Ishikawa (cell line): Measurements from ENCODE around the gene PPP1R9B.

Source experiments
- CEBPB ChIP-seq: IDR thresholded peaks from 2 replicates; pipeline ENCODE4 v1.6.1; 2012
- CREB1 ChIP-seq: IDR thresholded peaks from 2 replicates; pipeline ENCODE4 v1.6.1; 2012; ENCODE audit warnings: low read depth
- EGR1 ChIP-seq: IDR thresholded peaks from 2 replicates; pipeline ENCODE4 v1.6.1; 2012
- EP300 ChIP-seq: IDR thresholded peaks from 2 replicates; pipeline ENCODE4 v1.6.1; 2012; ENCODE audit warnings: borderline replicate concordance
- FOXM1 ChIP-seq: IDR thresholded peaks from 2 replicates; pipeline ENCODE4 v1.6.1; 2012; ENCODE audit warnings: low read depth, borderline replicate concordance
- NFIC ChIP-seq: IDR thresholded peaks from 2 replicates; pipeline ENCODE4 v1.6.1; 2012
- RAD21 ChIP-seq: IDR thresholded peaks from 2 replicates; pipeline ENCODE4 v1.6.1; 2012; ENCODE audit warnings: low read depth
- REST ChIP-seq: IDR thresholded peaks from 2 replicates; pipeline ENCODE4 v1.6.1; 2012; ENCODE audit warnings: low read depth, mild to moderate bottlenecking
- TAF1 ChIP-seq: IDR thresholded peaks from 2 replicates; pipeline ENCODE4 v1.6.1; 2012; ENCODE audit warnings: low read depth, mild to moderate bottlenecking
- TCF12 ChIP-seq: IDR thresholded peaks from 2 replicates; pipeline ENCODE4 v1.6.1; 2012; ENCODE audit warnings: low read depth
- TEAD4 ChIP-seq: IDR thresholded peaks from 2 replicates; pipeline ENCODE4 v1.6.1; 2012
- USF1 ChIP-seq: IDR thresholded peaks from 2 replicates; pipeline ENCODE4 v1.6.1; 2012
- YY1 ChIP-seq: IDR thresholded peaks from 2 replicates; pipeline ENCODE4 v1.6.1; 2012; ENCODE audit warnings: low read depth
- ZBTB7A ChIP-seq: IDR thresholded peaks from 2 replicates; pipeline ENCODE4 v1.6.1; 2012; ENCODE audit warnings: low read depth
- TF ChIP-seq, protein P1 (sequence below): IDR thresholded peaks from 2 replicates; pipeline ENCODE4 v1.6.1; 2012

Gene PPP1R9B

GRCh38 chr17:50146230-50146926 is 4.1 kb downstream of the PPP1R9B start:
- TF ChIP-seq REST (no peak), ZBTB7A (no peak), YY1 (no peak), CREB1 (no peak), TCF12 (no peak), TAF1 (no peak), EGR1 (no peak), USF1 (no peak), EP300 (no peak), RAD21 (no peak), CEBPB (no peak), TEAD4 (no peak), FOXM1 (no peak), NFIC (no peak)
- TF ChIP-seq, protein P1, sequence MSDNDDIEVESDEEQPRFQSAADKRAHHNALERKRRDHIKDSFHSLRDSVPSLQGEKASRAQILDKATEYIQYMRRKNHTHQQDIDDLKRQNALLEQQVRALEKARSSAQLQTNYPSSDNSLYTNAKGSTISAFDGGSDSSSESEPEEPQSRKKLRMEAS, result no peak

- TF ChIP-seq USF1 (no peak), TAF1 (no peak), NFIC (no peak), TCF12 (no peak), TEAD4 (no peak), CREB1 (no peak), YY1 (no peak), EGR1 (no peak), FOXM1 (no peak), CEBPB (no peak), ZBTB7A (no peak), REST (no peak), RAD21 (no peak), EP300 (no peak)
- TF ChIP-seq, protein P1, result no peak
These were observed 4.8 kb downstream of the PPP1R9B start for GRCh38 chr17:50145532-50146229.

DNA sequence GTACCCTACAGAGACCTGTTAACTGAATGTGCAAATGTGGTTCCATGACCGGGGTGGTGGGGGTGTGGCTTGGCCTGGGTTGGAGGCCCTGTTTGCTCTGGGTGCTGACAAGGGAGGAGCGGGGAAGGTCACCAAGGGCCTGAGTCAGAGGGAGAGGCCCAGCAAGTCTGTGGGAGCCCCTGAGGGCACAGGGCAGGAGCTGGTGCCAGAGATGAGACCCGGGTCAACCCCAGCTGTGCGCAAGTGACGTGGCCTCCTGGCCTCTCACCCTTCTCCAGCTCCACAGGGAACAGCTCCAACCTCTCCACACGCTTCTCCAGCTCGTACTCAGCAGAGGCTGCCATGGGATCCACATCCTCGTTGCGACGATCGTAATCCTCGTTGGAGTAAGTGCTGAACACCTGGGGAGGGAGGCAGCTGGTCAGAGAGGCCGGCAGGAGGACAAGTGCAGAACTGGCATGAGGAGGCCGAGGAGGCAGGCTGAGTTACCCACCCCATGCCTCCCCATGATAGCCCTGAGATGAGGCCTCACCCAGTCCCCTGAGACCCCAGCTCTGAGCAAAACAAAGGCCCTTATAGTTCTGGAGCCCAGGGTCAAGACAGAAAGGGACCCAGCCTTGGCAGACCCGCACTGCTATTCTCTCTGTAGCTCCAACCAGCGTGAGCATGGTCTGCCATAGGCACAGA is 5.5 kb downstream of the PPP1R9B start:
- TF ChIP-seq USF1 (no peak), TAF1 (no peak), FOXM1 (no peak), REST (no peak), EP300 (no peak), YY1 (no peak), TEAD4 (no peak), RAD21 (no peak), TCF12 (no peak)
